A549 (cell line): ENCODE measurements around the gene NIT1. TPM values are rescaled to one million over a fixed set of nuclear protein-coding genes. Genes with fewer than 3 reads are reported as not detected.

Experiments used
- ATAC-seq, 2 experiments: fragments of 200-7000 bp in 1 of 2; fragments of >200 bp in 1 of 2; cut with Nextera tagmentation in 1 of 2; cut with Tn5 transposase in 1 of 2; 3 replicates each; pipeline versions ENCODE4 v1.8.0 to v1.9.1; 2018 to 2020; ENCODE audit warnings: mild to moderate bottlenecking in 1 of 2, moderate library complexity in 1 of 2
- CTCF ChIA-PET: fragments of 300-600 bp; sonication (Branson Sonifier 250); formaldehyde crosslinking; extraction: SDS; loops from one replicate; lab custom pipeline; 2021; ENCODE audit warnings: antibody characterized with exemption, inconsistent platforms; lab: Yijun Ruan, JAX
- POLR2A ChIA-PET: fragments of 350-600 bp; formaldehyde crosslinking; extraction: SDS; loops from one replicate; lab custom pipeline; 2021; ENCODE audit warnings: antibody characterized with exemption, inconsistent platforms; lab: Yijun Ruan, JAX
- DNase-seq, 2 experiments: peaks; one replicate each; pipeline versions ENCODE4 v3.0.0 to v3.0.0-alpha.2; 2011 to 2016; ENCODE audit warnings: low read depth in 1 of 2, low spot score in 1 of 2
- FAIRE-seq: peaks from 2 replicates; lab custom pipeline; 2011; peaks lifted over from hg19 to GRCh38; lab: Jason Lieb, UNC
- H3K27ac ChIP-seq, 2 experiments: fragments of >200 bp; sonication (Bioruptor Twin); formaldehyde crosslinking; 3 replicates each; pipeline ENCODE4 v1.5.1; 2016 to 2017
- H3K4me1 ChIP-seq: fragments of >200 bp; sonication (Bioruptor Twin); formaldehyde crosslinking; 3 replicates; pipeline ENCODE4 v1.6.1; 2016
- H3K4me2 ChIP-seq: fragments of >200 bp; sonication (Bioruptor Twin); formaldehyde crosslinking; 3 replicates; pipeline ENCODE4 v1.6.1; 2016
- H3K4me3 ChIP-seq: fragments of >200 bp; sonication (Bioruptor Twin); formaldehyde crosslinking; 3 replicates; pipeline ENCODE4 v1.5.1; 2016
- H3K9me3 ChIP-seq: fragments of >200 bp; sonication (Bioruptor Twin); formaldehyde crosslinking; 3 replicates; pipeline ENCODE4 v1.6.1; 2016
- BHLHE40 ChIP-seq: IDR thresholded peaks from 2 replicates; pipeline ENCODE4 v1.6.1; 2012; ENCODE audit warnings: low read depth, low read length, inconsistent platforms
- CHD2 ChIP-seq: fragments of 150-350 bp; IDR thresholded peaks from 2 replicates; pipeline ENCODE4 v1.6.1; 2014; ENCODE audit warnings: low read length; ENCODE audit not compliant: partially characterized antibody
- EHF ChIP-seq: fragments of 250-450 bp; sonication (Bioruptor Pico); IDR thresholded peaks from 2 replicates; pipeline ENCODE4 v1.5.0; 2020; ENCODE audit warnings: mild to moderate bottlenecking
- EHMT2 ChIP-seq: fragments of 200-600 bp; sonication (generic); IDR thresholded peaks from 2 replicates; pipeline ENCODE4 v1.6.1; 2016; ENCODE audit warnings: antibody characterized with exemption, low read depth, mild to moderate bottlenecking, moderate library complexity
- FOSB ChIP-seq: fragments of 250-450 bp; sonication (Bioruptor Pico); IDR thresholded peaks from 2 replicates; pipeline ENCODE4 v1.5.0; 2020; ENCODE audit warnings: mild to moderate bottlenecking, moderate library complexity
- GATA3 ChIP-seq: IDR thresholded peaks from 2 replicates; pipeline ENCODE4 v1.6.1; 2012; ENCODE audit warnings: borderline replicate concordance
- HDAC2 ChIP-seq: fragments of 200-600 bp; sonication (generic); IDR thresholded peaks from 2 replicates; pipeline ENCODE4 v1.6.1; 2016
- HMGXB4 ChIP-seq: fragments of 250-450 bp; sonication (Bioruptor Pico); IDR thresholded peaks from 2 replicates; pipeline ENCODE4 v1.5.0; 2021; ENCODE audit warnings: mild to moderate bottlenecking, moderate library complexity, borderline replicate concordance
- HOXA7 ChIP-seq: fragments of 250-450 bp; sonication (Bioruptor Pico); IDR thresholded peaks from 2 replicates; pipeline ENCODE4 v1.5.0; 2020; ENCODE audit warnings: mild to moderate bottlenecking, moderate library complexity
- HOXB5 ChIP-seq: fragments of 250-450 bp; sonication (Bioruptor Pico); IDR thresholded peaks from 2 replicates; pipeline ENCODE4 v1.5.0; 2020; ENCODE audit warnings: mild to moderate bottlenecking, moderate library complexity
- JUN ChIP-seq, 2 experiments: fragments of >200 bp; sonication (Bioruptor Twin); formaldehyde crosslinking; IDR thresholded peaks; 2 replicates in 1 of 2; 3 replicates in 1 of 2; pipeline ENCODE4 v1.6.1; 2016 to 2017
- KDM1A ChIP-seq: fragments of 200-600 bp; sonication (generic); IDR thresholded peaks from 2 replicates; pipeline ENCODE4 v1.6.1; 2016; ENCODE audit warnings: low read depth, mild to moderate bottlenecking
- KDM5A ChIP-seq: fragments of 200-600 bp; sonication (generic); IDR thresholded peaks from 2 replicates; pipeline ENCODE4 v1.6.1; 2016; ENCODE audit warnings: antibody characterized with exemption, mild to moderate bottlenecking
- MAX ChIP-seq: IDR thresholded peaks from 2 replicates; pipeline ENCODE4 v1.6.1; 2012
- MAZ ChIP-seq: fragments of 150-350 bp; IDR thresholded peaks from 2 replicates; pipeline ENCODE4 v1.6.1; 2014; ENCODE audit warnings: antibody characterized with exemption, low read depth, low read length, borderline replicate concordance
- MYC ChIP-seq: IDR thresholded peaks from 2 replicates; pipeline ENCODE4 v1.6.1; 2012; ENCODE audit warnings: mild to moderate bottlenecking, inconsistent platforms, low read length, improper control_type of control experiment, borderline replicate concordance
- NFE2L2 ChIP-seq: fragments of 150-350 bp; conservative IDR thresholded peaks from 2 replicates; pipeline ENCODE4 v1.6.1; 2014; ENCODE audit warnings: low read length
- NPAS2 ChIP-seq: fragments of 250-450 bp; sonication (Bioruptor Pico); IDR thresholded peaks from 2 replicates; pipeline ENCODE4 v1.8.0; 2022; ENCODE audit warnings: mild to moderate bottlenecking, moderate library complexity, borderline replicate concordance
- PBX3 ChIP-seq: IDR thresholded peaks from 2 replicates; pipeline ENCODE4 v1.6.1; 2012
- PHF8 ChIP-seq: fragments of 200-600 bp; sonication (generic); IDR thresholded peaks from 2 replicates; pipeline ENCODE4 v1.6.1; 2016; ENCODE audit warnings: low read depth, mild to moderate bottlenecking, antibody characterized with exemption, moderate library complexity, borderline replicate concordance
- POLR2A ChIP-seq: IDR thresholded peaks from 2 replicates; pipeline ENCODE4 v1.6.1; 2012; ENCODE audit warnings: mild to moderate bottlenecking, low read length
- POLR2AphosphoS2 ChIP-seq: conservative IDR thresholded peaks from 2 replicates; pipeline ENCODE4 v1.6.1; 2012; ENCODE audit warnings: low read length, improper control_type of control experiment, inconsistent platforms
- RAD21 ChIP-seq, 2 experiments: fragments of >200 bp in 1 of 2; sonication (Bioruptor Twin) in 1 of 2; formaldehyde crosslinking in 1 of 2; IDR thresholded peaks in 1 of 2; conservative IDR thresholded peaks in 1 of 2; 2 replicates in 1 of 2; 3 replicates in 1 of 2; pipeline ENCODE4 v1.6.1; 2012 to 2018; ENCODE audit warnings: inconsistent platforms in 1 of 2
- SMC3 ChIP-seq: fragments of >200 bp; sonication (Bioruptor Twin); formaldehyde crosslinking; IDR thresholded peaks from 3 replicates; pipeline ENCODE4 v1.6.1; 2018; ENCODE audit warnings: inconsistent platforms
- TFCP2L1 ChIP-seq: fragments of 250-450 bp; sonication (Bioruptor Pico); IDR thresholded peaks from 2 replicates; pipeline ENCODE4 v1.5.0; 2021; ENCODE audit warnings: mild to moderate bottlenecking
- ZNF302 ChIP-seq: fragments of 250-450 bp; sonication (Bioruptor Pico); IDR thresholded peaks from 2 replicates; pipeline ENCODE4 v1.9.0; 2021; ENCODE audit warnings: inconsistent platforms, mild to moderate bottlenecking, moderate library complexity
- WGBS: methylation state at CpG from one replicate; pipeline ENCODE4 v1.1.6; 2017; ENCODE audit errors: missing lambda C conversion rate; 5-methylcytosine and 5-hydroxymethylcytosine counted together
- polyA minus RNA-seq: library from RNA; depleted of rRNA, polyadenylated mRNA; stranded (reverse); fragments of >200 nt; gene quantifications from 2 replicates; pipeline ENCODE4 v1.2.3, GENCODE V29; 2011; rRNA and poly(A)+ RNA removed
- polyA plus RNA-seq, 4 experiments: library from polyadenylated mRNA; depleted of rRNA in 3 of 4; stranded (reverse); fragments of >200 nt; fragmentation: RNase III in 1 of 4; extraction: RNeasy Plus Mini Kit Qiagen cat#74134 plus additional on column Dnase treatment in 1 of 4; gene quantifications; 2 replicates in 3 of 4; 3 replicates in 1 of 4; pipeline ENCODE4 v1.2.3, GENCODE V29; 2011 to 2017
- TF ChIP-seq, protein P1 (sequence below): IDR thresholded peaks from 2 replicates; pipeline ENCODE4 v1.6.1; 2012; ENCODE audit warnings: low read depth, borderline replicate concordance
- TF ChIP-seq, protein P2 (sequence below): fragments of >200 bp; sonication (Bioruptor Twin); formaldehyde crosslinking; IDR thresholded peaks from 3 replicates; pipeline ENCODE4 v1.6.1; 2016
- TF ChIP-seq, protein P3 (sequence below): fragments of 250-450 bp; sonication (Bioruptor Pico); IDR thresholded peaks from 2 replicates; pipeline ENCODE4 v1.5.0; 2020; ENCODE audit warnings: low read depth, mild to moderate bottlenecking, moderate library complexity

Gene NIT1
- polyA plus RNA-seq (2011; rRNA removed): 29.9 and 38.6 TPM in 2 replicates
- polyA plus RNA-seq (2012; cell fraction: cytosol; rRNA removed): 34.9 and 45.5 TPM in 2 replicates
- 63.1 and 65.0 TPM in 2 replicates for polyA plus RNA-seq (2012; cell fraction: nucleus; rRNA removed)
- polyA plus RNA-seq (2017; fragmentation: RNase III; extraction: RNeasy Plus Mini Kit Qiagen cat#74134 plus additional on column Dnase treatment): 44.5 to 49.4 TPM (median 45.8 TPM) in 3 replicates
- polyA minus RNA-seq: 59.8 and 69.6 TPM in 2 replicates

DNA sequence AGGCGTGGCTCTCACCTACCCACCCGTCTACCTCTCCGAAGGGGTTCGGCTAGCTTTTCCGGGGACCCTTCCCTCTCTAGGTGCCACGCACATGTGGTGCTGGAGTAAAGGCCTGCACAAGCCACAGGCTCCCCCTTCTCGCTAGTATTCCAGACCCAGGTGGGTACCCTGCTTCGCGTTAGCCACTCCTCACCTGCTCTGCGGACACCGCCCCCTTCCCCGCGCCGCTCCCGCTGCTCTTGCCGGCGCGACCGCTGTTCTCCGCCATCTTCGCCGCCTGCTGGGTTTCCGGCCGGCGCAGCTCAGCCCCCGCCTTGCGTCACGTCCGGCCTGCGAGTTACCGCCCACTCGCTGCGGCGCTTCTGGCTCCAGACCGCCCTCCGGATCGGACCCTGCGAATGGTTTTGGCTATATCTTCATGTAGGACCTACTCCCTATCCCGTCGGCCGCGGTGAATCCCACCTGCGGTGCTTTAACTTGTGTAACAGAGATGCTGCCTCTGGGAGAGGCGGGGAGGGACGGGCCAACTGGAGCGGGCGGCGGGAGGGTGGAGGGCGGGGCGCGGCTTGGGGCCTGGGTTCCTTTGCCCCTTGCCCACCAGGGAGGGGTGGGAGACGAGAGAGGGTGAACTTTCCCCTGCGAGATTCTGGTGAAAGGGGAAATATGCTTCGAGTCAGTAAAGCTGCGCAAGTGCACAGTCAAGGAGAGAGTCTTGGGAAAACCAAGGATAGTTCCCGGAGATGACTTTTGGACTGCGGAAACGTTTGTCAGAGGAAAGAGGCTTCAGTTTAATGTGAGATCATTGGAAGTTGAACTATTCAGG is at the start of gene NIT1, which contains the start of gene PFDN2:
TSS of gene NIT1 (plus strand) at position 347 of the 823 bp plus-strand sequence. CDS start at position 419, 72 bp downstream.
TSS of gene PFDN2 (minus strand) at position 279 of the 823 bp plus-strand sequence. CDS start at position 268, 11 bp downstream.
- Histone ChIP-seq H3K9me3 (no peaks in the 10 kb centered on the region), H3K27ac (peak within 1 kb of the TSS; percentile 87 to 97), H3K4me2 (peak within 1 kb of the TSS; percentile 91), H3K4me3 (peak within 1 kb of the TSS; percentile 83), H3K4me1 (peaks cover 55% of the 10 kb centered on the region)
- ChIA-PET CTCF (interaction anchor here (0.6 to 6.1 kb wide), 6 partner anchors 12 to 127 kb away, joined by 3 to 40 read pairs (median 3); partner anchors contain the start of gene KLHDC9), POLR2A (interaction anchor here (0.6 to 1.6 kb wide), 8 partner anchors 10 to 98 kb away, joined by 3 to 18 read pairs (median 4); partner anchors contain the start of genes DEDD, KLHDC9 and UFC1)
- ATAC-seq: peak; percentile 83 to 88
- TF ChIP-seq KDM5A (peak; percentile 87), NPAS2 (CRISPR knock-in tag) (no peak), POLR2A (peak; percentile 93), TFCP2L1 (CRISPR knock-in tag) (no peak), HOXA7 (CRISPR knock-in tag) (no peak), CHD2 (no peak), NFE2L2 (no peak), POLR2AphosphoS2 (0 out of 2 replicates have a peak, but pooled peaks have one; percentile 78), RAD21 (conservative IDR thresholded peaks at IDR 0.05 in 1 of 2, IDR thresholded peaks at IDR 0.05 in 1 of 2) (no peak), PHF8 (peak; percentile 88; the same call in 1 of the 2 replicates), HDAC2 (no peak), KDM1A (no peak), EHF (CRISPR knock-in tag) (no peak), MYC (0 out of 2 replicates have a peak, but pooled peaks have one; percentile 14), HMGXB4 (no peak), FOSB (no peak), JUN (IDR thresholded peaks at IDR 0.05) (peak; percentile 71 to 90; a peak in 4 of 5 replicates), GATA3 (0 out of 2 replicates have a peak, but pooled peaks have one; percentile 13), EHMT2 (no peak), ZNF302 (CRISPR knock-in tag) (no peak), BHLHE40 (no peak), SMC3 (no peak), HOXB5 (CRISPR knock-in tag) (no peak), PBX3 (no peak), MAZ (0 out of 2 replicates have a peak, but pooled peaks have one; percentile 18), MAX (peak; percentile 81)
- TF ChIP-seq, protein P1, sequence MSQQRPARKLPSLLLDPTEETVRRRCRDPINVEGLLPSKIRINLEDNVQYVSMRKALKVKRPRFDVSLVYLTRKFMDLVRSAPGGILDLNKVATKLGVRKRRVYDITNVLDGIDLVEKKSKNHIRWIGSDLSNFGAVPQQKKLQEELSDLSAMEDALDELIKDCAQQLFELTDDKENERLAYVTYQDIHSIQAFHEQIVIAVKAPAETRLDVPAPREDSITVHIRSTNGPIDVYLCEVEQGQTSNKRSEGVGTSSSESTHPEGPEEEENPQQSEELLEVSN: 0 out of 2 replicates have a peak, but pooled peaks have one; percentile 31
- TF ChIP-seq, protein P2, sequence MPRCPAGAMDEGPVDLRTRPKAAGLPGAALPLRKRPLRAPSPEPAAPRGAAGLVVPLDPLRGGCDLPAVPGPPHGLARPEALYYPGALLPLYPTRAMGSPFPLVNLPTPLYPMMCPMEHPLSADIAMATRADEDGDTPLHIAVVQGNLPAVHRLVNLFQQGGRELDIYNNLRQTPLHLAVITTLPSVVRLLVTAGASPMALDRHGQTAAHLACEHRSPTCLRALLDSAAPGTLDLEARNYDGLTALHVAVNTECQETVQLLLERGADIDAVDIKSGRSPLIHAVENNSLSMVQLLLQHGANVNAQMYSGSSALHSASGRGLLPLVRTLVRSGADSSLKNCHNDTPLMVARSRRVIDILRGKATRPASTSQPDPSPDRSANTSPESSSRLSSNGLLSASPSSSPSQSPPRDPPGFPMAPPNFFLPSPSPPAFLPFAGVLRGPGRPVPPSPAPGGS: 0 out of 3 replicates have a peak, but pooled peaks have one; percentile 55
- TF ChIP-seq, protein P3, sequence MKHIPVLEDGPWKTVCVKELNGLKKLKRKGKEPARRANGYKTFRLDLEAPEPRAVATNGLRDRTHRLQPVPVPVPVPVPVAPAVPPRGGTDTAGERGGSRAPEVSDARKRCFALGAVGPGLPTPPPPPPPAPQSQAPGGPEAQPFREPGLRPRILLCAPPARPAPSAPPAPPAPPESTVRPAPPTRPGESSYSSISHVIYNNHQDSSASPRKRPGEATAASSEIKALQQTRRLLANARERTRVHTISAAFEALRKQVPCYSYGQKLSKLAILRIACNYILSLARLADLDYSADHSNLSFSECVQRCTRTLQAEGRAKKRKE (CRISPR knock-in tag): no peak
- 2% methylated on average over 42 of the region's 58 CpGs for WGBS
- no peak for FAIRE-seq
- peak; percentile 85 to 88 for DNase-seq
